Mesothelial cell of epicardium (in vitro differentiated cells): ENCODE results near the gene KCNT2. TPM values are rescaled to one million over a fixed set of nuclear protein-coding genes. Genes with fewer than 3 reads are reported as not detected.

Experiments
- DNase-seq, 2 experiments: peaks; one replicate each; pipeline ENCODE4 v3.0.0; 2021; ENCODE audit warnings: low spot score in 2 of 2; ENCODE audit not compliant: unreplicated experiment in 2 of 2
- H3K27ac Mint-ChIP-seq: 2 replicates; pipeline ENCODE4 v1.8.0; 2021; ENCODE audit warnings: mixed read lengths
- H3K27me3 Mint-ChIP-seq: 2 replicates; pipeline ENCODE4 v1.8.0; 2021; ENCODE audit warnings: low read depth, mixed read lengths
- H3K36me3 Mint-ChIP-seq: 2 replicates; pipeline ENCODE4 v1.8.0; 2021; ENCODE audit warnings: mixed read lengths
- H3K4me1 Mint-ChIP-seq: 2 replicates; pipeline ENCODE4 v1.8.0; 2021; ENCODE audit warnings: mixed read lengths
- H3K4me3 Mint-ChIP-seq: 2 replicates; pipeline ENCODE4 v1.8.0; 2021; ENCODE audit warnings: mild to moderate bottlenecking, moderate library complexity, mixed read lengths
- H3K9me3 Mint-ChIP-seq: 2 replicates; pipeline ENCODE4 v1.8.0; 2021; ENCODE audit warnings: mixed read lengths
- total RNA-seq: library from RNA; stranded (reverse); gene quantifications from 3 replicates; pipeline ENCODE4 v1.2.1, GENCODE V29; 2021
- TF ChIP-seq, protein P1 (sequence below): fragments of 200-600 bp; sonication (generic); IDR thresholded peaks from one replicate; pipeline ENCODE4 v1.5.0; 2021; ENCODE audit warnings: antibody characterized with exemption; ENCODE audit not compliant: unreplicated experiment

The KCNT2 gene
- total RNA-seq, 1 donor from 2014 or later = 25.6 TPM

DNA sequence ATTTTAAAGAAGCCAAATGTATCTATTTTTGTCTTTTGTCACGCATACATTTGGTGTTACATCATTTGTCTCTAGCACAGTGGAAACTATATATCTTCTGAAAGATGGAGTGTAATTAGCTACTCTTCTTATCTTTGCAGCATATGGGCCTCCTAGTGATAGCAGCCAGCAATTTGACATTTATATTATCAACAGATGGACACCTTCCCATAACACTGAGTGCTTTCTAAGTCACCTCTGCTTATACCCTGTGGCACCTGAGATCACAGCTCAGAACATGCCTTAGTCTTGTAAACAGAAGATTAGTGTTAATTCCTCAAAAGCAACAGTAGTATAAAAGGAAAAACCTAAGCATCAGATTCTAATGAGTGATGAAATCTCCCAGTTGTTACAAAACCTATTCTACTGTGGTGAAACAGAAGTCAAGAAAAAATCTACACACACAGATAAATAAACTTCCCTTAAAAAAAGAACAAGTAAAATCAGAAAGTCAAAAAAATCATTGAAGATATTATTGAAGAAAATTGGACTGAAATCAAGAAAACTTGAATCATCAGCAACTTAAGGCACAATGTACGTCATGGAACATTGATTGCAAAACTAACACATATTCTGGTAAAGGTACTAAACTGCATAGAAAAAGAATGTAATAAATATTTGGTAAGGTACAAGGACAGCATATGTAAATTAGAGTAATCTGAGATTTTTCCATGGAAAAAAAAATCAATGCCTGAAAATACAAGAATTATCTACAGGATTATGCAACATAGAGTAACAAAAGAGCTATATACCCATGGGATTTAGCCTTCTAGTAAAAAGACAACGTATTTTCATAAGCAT, 61.7 kb downstream of the KCNT2 start:
- no peak for DNase-seq
- Mint-ChIP-seq H3K4me3 (no peak overlapping the region), H3K27me3 (no peaks in the 10 kb centered on the region), H3K27ac (no peak overlapping the region), H3K4me1 (peaks cover 3% of the 10 kb centered on the region), H3K36me3 (peaks cover 8% of the 10 kb centered on the region), H3K9me3 (peaks cover 9% of the 10 kb centered on the region)
- TF ChIP-seq, protein P1, sequence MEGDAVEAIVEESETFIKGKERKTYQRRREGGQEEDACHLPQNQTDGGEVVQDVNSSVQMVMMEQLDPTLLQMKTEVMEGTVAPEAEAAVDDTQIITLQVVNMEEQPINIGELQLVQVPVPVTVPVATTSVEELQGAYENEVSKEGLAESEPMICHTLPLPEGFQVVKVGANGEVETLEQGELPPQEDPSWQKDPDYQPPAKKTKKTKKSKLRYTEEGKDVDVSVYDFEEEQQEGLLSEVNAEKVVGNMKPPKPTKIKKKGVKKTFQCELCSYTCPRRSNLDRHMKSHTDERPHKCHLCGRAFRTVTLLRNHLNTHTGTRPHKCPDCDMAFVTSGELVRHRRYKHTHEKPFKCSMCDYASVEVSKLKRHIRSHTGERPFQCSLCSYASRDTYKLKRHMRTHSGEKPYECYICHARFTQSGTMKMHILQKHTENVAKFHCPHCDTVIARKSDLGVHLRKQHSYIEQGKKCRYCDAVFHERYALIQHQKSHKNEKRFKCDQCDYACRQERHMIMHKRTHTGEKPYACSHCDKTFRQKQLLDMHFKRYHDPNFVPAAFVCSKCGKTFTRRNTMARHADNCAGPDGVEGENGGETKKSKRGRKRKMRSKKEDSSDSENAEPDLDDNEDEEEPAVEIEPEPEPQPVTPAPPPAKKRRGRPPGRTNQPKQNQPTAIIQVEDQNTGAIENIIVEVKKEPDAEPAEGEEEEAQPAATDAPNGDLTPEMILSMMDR = no peak

DNA sequence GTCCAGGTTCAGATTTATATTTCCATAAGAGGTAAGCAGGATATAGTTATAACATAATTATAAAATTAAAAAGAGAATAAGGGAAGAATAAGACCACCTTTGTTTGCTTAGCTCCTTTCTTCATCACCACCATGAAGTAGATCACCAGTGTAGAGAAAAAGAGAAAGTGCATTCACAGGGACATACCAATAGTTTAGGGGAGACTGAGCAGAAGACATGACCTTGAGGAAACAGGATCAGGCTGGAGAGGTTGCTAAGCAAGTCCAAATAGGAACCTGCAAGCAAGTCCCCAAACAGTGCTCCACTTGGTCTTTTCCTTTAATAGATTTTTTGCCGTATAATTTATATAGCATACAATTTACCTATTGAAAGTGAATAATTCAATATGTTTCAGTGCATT, 63.0 kb downstream of the KCNT2 start:
- H3K36me3 Mint-ChIP-seq = peaks cover 8% of the 10 kb centered on the region
- H3K4me1 Mint-ChIP-seq = peaks cover 3% of the 10 kb centered on the region

DNA sequence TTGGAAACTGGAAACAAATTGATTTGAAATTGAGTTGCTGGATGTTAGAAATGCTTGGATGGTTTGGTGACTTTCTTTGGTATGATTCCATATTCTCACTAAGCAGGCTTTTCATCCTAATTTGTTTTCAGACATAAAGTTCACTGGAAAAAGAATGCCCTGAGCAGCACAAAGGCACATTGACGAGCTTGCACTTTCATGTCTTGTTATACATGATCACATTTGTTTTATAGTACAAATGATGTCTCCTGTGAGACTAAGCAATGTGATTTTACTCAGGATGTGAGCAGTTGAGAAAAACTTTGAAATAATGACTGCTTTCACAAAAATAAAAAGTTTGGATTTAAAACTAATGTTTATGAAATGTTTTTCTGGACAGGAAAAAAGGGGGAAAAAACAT, 63.6 kb downstream of the KCNT2 start:
- H3K4me1 Mint-ChIP-seq = peaks cover 3% of the 10 kb centered on the region
- no peak overlapping the region for H3K4me3 Mint-ChIP-seq
- no peak for DNase-seq
- H3K9me3 Mint-ChIP-seq = peaks cover 9% of the 10 kb centered on the region
- H3K27ac Mint-ChIP-seq = no peak overlapping the region
- H3K27me3 Mint-ChIP-seq = no peaks in the 10 kb centered on the region
- peaks cover 11% of the 10 kb centered on the region for H3K36me3 Mint-ChIP-seq
- TF ChIP-seq, protein P1 = no peak

More for the DNA sequence above, 63.0 kb downstream of the KCNT2 start:
- Mint-ChIP-seq H3K9me3 (peaks cover 9% of the 10 kb centered on the region), H3K27me3 (no peaks in the 10 kb centered on the region), H3K27ac (no peak overlapping the region), H3K4me3 (no peak overlapping the region)
- DNase-seq = no peak
- TF ChIP-seq, protein P1 = no peak

DNA sequence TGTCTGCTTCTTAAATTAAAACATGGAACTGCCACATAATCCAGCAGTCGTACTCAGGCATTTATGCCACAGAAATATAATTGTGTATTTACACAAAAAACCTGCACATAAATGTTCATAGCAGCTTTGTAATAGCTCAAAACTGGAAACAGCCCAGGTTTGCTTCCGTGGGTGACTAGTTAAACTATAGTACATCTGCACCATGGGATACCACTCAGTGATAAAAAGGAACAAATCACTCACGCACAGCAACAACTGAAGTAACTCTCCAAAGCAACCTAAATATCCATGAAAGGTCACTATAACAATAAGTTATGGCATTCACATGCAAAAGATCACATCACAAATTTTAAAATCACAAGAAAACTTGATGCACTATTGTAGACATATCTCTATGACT, 64.4 kb downstream of the KCNT2 start:
- Mint-ChIP-seq H3K4me3 (no peak overlapping the region), H3K27ac (no peak overlapping the region), H3K4me1 (peaks cover 3% of the 10 kb centered on the region), H3K36me3 (peaks cover 11% of the 10 kb centered on the region), H3K9me3 (peaks cover 10% of the 10 kb centered on the region), H3K27me3 (no peaks in the 10 kb centered on the region)
- TF ChIP-seq, protein P1 = no peak
- DNase-seq = no peak

DNA sequence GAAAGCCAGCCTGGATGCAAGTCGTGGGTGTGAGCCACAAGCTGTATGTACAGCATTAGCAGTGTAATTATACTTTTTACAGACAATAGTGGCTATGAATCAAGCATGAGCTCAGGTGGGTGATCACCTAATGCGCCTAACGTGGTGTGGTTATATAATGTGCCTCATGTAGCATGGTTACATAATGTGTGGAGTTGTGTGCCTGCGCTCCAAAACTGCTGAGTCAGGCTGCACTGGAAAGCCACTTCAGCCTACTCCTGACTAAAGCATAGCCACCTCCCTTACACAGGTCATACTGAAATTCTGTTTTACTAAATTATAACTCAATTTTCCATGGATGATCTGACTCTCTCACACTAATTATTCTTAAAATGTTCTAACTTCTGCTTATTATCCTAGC, 69.8 kb downstream of the KCNT2 start:
- H3K4me1 Mint-ChIP-seq = peaks cover 3% of the 10 kb centered on the region
- H3K27ac Mint-ChIP-seq = no peak overlapping the region
- DNase-seq = no peak
- no peak overlapping the region for H3K4me3 Mint-ChIP-seq
- TF ChIP-seq, protein P1 = no peak
- H3K36me3 Mint-ChIP-seq = peaks cover 40% of the 10 kb centered on the region
- H3K27me3 Mint-ChIP-seq = no peaks in the 10 kb centered on the region
- H3K9me3 Mint-ChIP-seq = peaks cover 40% of the 10 kb centered on the region
